ENCODE measurements around the gene SATB2.

DNA sequence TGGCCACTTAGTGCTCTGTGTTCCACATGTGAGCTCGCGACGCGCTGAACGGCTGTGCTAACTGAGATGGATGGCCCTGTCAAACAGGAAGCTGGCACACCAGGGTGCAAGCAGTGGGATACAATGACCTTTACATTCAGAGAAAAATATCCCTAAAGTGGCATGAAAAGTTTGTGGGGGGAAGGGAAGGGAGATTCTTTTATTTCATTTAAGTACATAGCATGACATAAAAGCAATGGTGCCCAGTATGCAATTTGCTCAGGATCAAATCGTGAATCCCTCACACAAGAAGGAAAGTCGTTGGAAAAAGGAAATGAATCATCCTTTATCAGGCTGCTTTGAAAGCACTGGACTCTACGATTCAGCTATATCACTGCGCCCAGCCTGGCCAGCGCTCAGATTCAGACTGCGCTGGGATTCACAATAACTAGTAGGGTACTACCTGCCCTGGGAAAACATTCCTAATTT is 26.0 kb downstream of the SATB2 start:
- TF ChIP-seq, protein P1, sequence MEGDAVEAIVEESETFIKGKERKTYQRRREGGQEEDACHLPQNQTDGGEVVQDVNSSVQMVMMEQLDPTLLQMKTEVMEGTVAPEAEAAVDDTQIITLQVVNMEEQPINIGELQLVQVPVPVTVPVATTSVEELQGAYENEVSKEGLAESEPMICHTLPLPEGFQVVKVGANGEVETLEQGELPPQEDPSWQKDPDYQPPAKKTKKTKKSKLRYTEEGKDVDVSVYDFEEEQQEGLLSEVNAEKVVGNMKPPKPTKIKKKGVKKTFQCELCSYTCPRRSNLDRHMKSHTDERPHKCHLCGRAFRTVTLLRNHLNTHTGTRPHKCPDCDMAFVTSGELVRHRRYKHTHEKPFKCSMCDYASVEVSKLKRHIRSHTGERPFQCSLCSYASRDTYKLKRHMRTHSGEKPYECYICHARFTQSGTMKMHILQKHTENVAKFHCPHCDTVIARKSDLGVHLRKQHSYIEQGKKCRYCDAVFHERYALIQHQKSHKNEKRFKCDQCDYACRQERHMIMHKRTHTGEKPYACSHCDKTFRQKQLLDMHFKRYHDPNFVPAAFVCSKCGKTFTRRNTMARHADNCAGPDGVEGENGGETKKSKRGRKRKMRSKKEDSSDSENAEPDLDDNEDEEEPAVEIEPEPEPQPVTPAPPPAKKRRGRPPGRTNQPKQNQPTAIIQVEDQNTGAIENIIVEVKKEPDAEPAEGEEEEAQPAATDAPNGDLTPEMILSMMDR (IDR thresholded peaks at IDR 0.05), result no peak
- TF ChIP-seq ZFX (IDR thresholded peaks at IDR 0.05; ENCODE audit: borderline replicate concordance), result no peak
